Prostate gland (tissue), 2 donors: ENCODE results near the gene SRRM3. TPM values are rescaled to one million over a fixed set of nuclear protein-coding genes. Genes with fewer than 3 reads are reported as not detected.
"Not testable (repeated sequence)": the region's sequence is repeated elsewhere in the genome, so short reads cannot be mapped to it uniquely, and the experiment has no call there.

Experiments
- DNase-seq: peaks from one replicate; pipeline ENCODE4 v3.0.0-alpha.2; 2019; ENCODE audit warnings: low spot score
- H3K27ac ChIP-seq, 2 donors: fragments of 200-600 bp; sonication (generic); 2 replicates each; pipeline ENCODE4 v1.5.1; 2017 to 2019
- H3K27me3 ChIP-seq: fragments of 200-600 bp; sonication (generic); replicated peaks from 2 replicates; pipeline ENCODE4 v1.5.1; 2019; ENCODE audit not compliant: insufficient read depth
- H3K36me3 ChIP-seq, 2 donors: fragments of 200-600 bp; sonication (generic); 1 replicate in 1 of 2; 2 replicates in 1 of 2; pipeline versions ENCODE4 v1.5.1 to v1.8.1; 2017 to 2019
- H3K4me1 ChIP-seq: fragments of 200-600 bp; sonication (generic); replicated peaks from 2 replicates; pipeline ENCODE4 v1.5.1; 2019
- H3K4me3 ChIP-seq, 2 donors: fragments of 200-600 bp; sonication (generic); 2 replicates each; pipeline ENCODE4 v1.5.1; 2017 to 2019
- H3K9me3 ChIP-seq: fragments of 200-600 bp; sonication (generic); 2 replicates; pipeline ENCODE4 v1.5.1; 2017
- CTCF ChIP-seq, 4 experiments: fragments of 200-600 bp in 2 of 4; fragments of 450-650 bp in 2 of 4; sonication (generic) in 2 of 4; IDR thresholded peaks; 1 replicate in 3 of 4; 2 replicates in 1 of 4; pipeline ENCODE4 v1.5.1; 2016 to 2019; ENCODE audit warnings: antibody characterized with exemption in 4 of 4, mild to moderate bottlenecking in 2 of 4, moderate library complexity in 2 of 4
- POLR2A ChIP-seq: fragments of 450-650 bp; IDR thresholded peaks from one replicate; pipeline ENCODE4 v1.6.1; 2016; ENCODE audit warnings: antibody characterized with exemption, mild to moderate bottlenecking
- POLR2AphosphoS5 ChIP-seq: sonication (generic); formaldehyde crosslinking; IDR thresholded peaks from one replicate; pipeline ENCODE4 v1.6.1; 2017; ENCODE audit warnings: antibody characterized with exemption
- WGBS: methylation state at CpG from one replicate; pipeline ENCODE4 v1.1.5; 2018; 5-methylcytosine and 5-hydroxymethylcytosine counted together
- intact Hi-C: fragments of 100-400 bp; cut with DNase I; formaldehyde crosslinking; loops from one replicate; pipeline ENCODE4 v1.14.2; 2022
- total RNA-seq, 2 donors: library from RNA; depleted of rRNA; stranded (reverse); fragments of >200 nt; gene quantifications; one replicate each; pipeline ENCODE4 v1.1.0, GENCODE V29; 2016

SRRM3 gene
- total RNA-seq, 2 donors from 2014 or later: 3.1 to 6.8 TPM

- DNase-seq: no peak
- Histone ChIP-seq H3K36me3 (no peaks in the 10 kb centered on the region), H3K9me3 (no peaks in the 10 kb centered on the region), H3K27ac (no peak overlapping the region), H3K27me3 (peaks cover 3% of the 10 kb centered on the region), H3K4me1 (no peaks in the 10 kb centered on the region), H3K4me3 (no peak overlapping the region)
- WGBS: 67% methylated on average over 5 of the region's 5 CpGs
- TF ChIP-seq CTCF (IDR thresholded peaks at IDR 0.05): no peak
- no peak for TF ChIP-seq POLR2AphosphoS5
- no peak for TF ChIP-seq POLR2A
- intact Hi-C loops: no loop called here
Measured at GRCh38 chr7:76222839-76223238, 21.1 kb downstream of the SRRM3 start.

- Histone ChIP-seq H3K4me3 (no peak overlapping the region), H3K27ac (no peak overlapping the region), H3K9me3 (no peaks in the 10 kb centered on the region), H3K4me1 (no peaks in the 10 kb centered on the region), H3K27me3 (peaks cover 3% of the 10 kb centered on the region), H3K36me3 (no peaks in the 10 kb centered on the region)
- 13% methylated on average over 3 of the region's 3 CpGs for WGBS
- intact Hi-C loops: no loop called here
- no peak for TF ChIP-seq POLR2AphosphoS5
- TF ChIP-seq POLR2A: no peak
- TF ChIP-seq CTCF (IDR thresholded peaks at IDR 0.05): no peak
- no peak for DNase-seq
Measured at GRCh38 chr7:76223286-76223972, 21.7 kb downstream of the SRRM3 start.

GRCh38 chr7:76224695-76225094 lies 23.0 kb downstream of the SRRM3 start:
- 5% methylated on average over 11 of the region's 11 CpGs for WGBS

GRCh38 chr7:76225379-76225778 lies 23.7 kb downstream of the SRRM3 start:
- Histone ChIP-seq H3K27ac (no peak overlapping the region), H3K4me3 (no peak overlapping the region), H3K4me1 (no peaks in the 10 kb centered on the region), H3K36me3 (no peaks in the 10 kb centered on the region), H3K9me3 (no peaks in the 10 kb centered on the region), H3K27me3 (peaks cover 3% of the 10 kb centered on the region)
- intact Hi-C loops: no loop called here
- no peak for TF ChIP-seq CTCF (IDR thresholded peaks at IDR 0.05)
- no peak for TF ChIP-seq POLR2A
- no peak for TF ChIP-seq POLR2AphosphoS5
- DNase-seq: no peak
- WGBS: 10% methylated on average over 11 of the region's 11 CpGs

More at GRCh38 chr7:76224695-76225094, 23.0 kb downstream of the SRRM3 start:
- Histone ChIP-seq H3K9me3 (no peaks in the 10 kb centered on the region), H3K27me3 (peaks cover 3% of the 10 kb centered on the region), H3K36me3 (no peaks in the 10 kb centered on the region), H3K4me1 (no peaks in the 10 kb centered on the region), H3K27ac (no peak overlapping the region), H3K4me3 (no peak overlapping the region)
- TF ChIP-seq CTCF (IDR thresholded peaks at IDR 0.05): no peak
- no peak for TF ChIP-seq POLR2AphosphoS5
- no peak for TF ChIP-seq POLR2A
- intact Hi-C loops: no loop called here
- DNase-seq: no peak

- TF ChIP-seq POLR2A (no peak), CTCF (IDR thresholded peaks at IDR 0.05) (no peak), POLR2AphosphoS5 (no peak)
- no peak overlapping the region for H3K27ac ChIP-seq
- H3K4me3 ChIP-seq: no peak overlapping the region
- no peaks in the 10 kb centered on the region for H3K36me3 ChIP-seq
- peaks cover 3% of the 10 kb centered on the region for H3K27me3 ChIP-seq
- intact Hi-C loops: no loop called here
- no peaks in the 10 kb centered on the region for H3K4me1 ChIP-seq
- 67% methylated on average over 2 of the region's 2 CpGs for WGBS
- DNase-seq: no peak
- no peaks in the 10 kb centered on the region for H3K9me3 ChIP-seq
Measured at GRCh38 chr7:76225951-76226350, 24.3 kb downstream of the SRRM3 start.

- intact Hi-C loops, H3K36me3 ChIP-seq, H3K27me3 ChIP-seq, DNase-seq, H3K9me3 ChIP-seq, H3K4me3 ChIP-seq, H3K4me1 ChIP-seq, H3K27ac ChIP-seq: not testable (repeated sequence)
- 89% methylated on average over 1 of the region's 1 CpG for WGBS
Measured at GRCh38 chr7:76226878-76227423, 25.3 kb downstream of the SRRM3 start.
